CD4-positive, alpha-beta T cell treated with Interleukin-6 at 100 ng/mL for 8 hours (primary cell): Measurements from ENCODE around the gene SBSN.

Experiments used
- DNase-seq: peaks from one replicate; pipeline ENCODE4 v3.0.0-alpha.2; 2020; ENCODE audit warnings: mixed read lengths, low spot score

SBSN gene

DNA sequence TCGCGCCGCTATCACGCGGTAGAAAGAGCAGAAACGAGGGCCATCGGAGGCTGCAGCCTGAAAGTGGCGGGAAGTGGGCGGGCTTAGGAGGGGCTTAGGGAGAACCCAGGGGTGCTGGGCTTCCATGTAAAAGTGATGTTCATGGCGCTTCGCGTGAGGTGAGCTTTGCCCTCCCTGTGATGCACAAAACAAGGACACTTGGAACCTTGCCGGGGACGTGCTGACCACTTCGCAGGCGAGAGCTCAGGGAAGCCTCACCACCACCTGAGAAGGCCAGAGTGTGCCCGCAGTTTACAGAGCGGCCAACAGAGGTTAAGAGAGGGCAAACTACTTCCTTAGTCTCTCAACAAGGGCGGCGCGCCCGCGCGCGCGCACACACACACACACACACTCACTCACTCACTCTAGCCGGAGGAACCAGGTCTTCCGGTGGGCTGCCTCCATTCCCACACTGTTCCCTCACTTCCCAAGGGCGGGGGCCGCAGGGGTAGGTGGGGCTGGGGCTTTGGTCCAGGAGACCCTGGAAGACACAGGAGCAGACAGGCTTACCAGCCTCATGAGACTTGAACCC lies 5.8 kb upstream of the SBSN start:
- DNase-seq = peak; percentile 32

GRCh38 chr19:35533201-35533821 lies 5.2 kb upstream of the SBSN start, which contains the start of gene GAPDHS:
Gene GAPDHS, plus strand, starts transcription at chr19:35533456. Its CDS starts 72 bp downstream, at chr19:35533528.
- DNase-seq = no peak

GRCh38 chr19:35531291-35531690 lies 3.2 kb upstream of the SBSN start:
- no peak for DNase-seq

DNA sequence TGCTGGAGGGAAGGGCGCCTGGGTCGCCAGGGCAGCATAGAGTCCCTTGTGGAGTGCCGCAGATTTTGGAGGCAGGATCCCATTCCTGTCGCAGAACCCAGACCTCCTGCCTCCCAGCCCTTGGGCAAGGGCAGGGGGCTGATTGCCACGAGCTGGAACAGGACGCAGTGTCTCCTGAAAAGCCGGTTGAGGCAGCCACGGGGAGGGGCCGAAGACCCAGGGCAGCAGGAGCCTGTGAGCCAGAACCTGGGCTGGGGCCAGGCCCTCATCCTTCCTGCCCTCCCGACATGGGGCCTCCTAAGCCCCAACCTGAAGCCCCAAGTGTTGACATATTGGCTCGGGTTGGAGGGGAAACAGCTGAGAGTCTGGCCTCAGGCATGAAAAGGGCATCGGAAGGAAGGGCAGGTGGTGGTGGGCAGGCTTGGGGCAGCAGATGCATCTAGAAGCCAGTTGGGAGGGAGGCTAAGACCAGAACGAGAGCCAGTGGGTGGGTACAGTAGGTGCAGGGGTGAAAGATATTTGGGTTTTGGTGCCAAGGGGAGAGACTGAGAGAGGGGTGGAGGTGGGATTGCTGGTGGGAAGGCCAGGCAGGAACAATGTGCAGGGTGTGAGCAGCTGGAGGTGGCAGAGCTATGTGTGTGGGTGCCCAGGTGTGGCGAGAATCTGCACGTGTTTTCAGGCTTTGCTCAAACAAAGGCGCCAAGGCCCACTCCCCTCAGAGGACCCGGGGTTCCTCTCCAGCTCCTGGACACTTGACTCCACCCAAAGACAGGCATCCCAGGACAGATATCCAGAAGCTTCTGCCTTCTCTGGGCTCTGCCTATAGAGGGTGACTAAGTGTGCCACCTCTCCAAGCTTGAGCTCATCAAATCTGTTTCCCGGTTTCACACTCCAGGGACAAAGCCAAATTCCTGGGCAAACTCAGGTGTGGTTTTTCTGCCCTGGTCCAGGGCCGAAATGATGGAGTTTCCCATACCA lies 1.4 kb upstream of the SBSN start:
- no peak for DNase-seq

GRCh38 chr19:35525873-35526272 lies 2.2 kb downstream of the SBSN start:
- no peak for DNase-seq

DNA sequence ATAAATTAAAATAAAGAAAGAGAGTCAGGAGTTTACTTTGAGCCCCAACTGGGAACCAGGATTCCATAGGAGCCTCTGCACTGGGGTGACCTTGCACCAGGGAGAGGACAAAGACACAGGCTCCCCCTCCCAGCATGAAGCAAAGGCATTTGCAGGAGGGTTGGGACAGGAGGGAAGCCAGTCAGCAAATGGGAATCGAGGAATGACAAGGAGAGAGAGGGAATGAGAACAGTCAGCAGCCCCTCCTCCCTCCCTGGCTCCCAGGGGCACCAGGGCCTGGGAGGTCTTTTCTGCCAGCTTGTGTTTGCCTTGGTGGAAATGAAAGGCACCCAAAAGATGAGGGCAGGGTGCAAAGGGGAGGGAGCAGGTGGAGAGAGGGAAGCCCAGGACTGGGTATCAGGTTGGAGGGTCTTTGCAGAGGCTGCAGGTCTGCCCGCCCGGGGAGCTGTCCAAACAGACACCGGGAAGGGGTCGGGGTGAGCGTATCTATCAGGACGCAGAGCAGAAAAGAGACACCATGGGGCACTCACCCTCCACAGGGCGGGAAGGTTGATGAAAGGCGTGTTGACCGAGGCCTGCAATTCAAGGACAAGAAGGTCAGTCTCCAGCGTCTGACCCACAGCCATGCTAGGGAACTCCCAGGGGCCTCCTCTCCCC lies 3.8 kb downstream of the SBSN start:
- no peak for DNase-seq

- DNase-seq = no peak
Measured at GRCh38 chr19:35522745-35523327, 5.3 kb downstream of the SBSN start.

DNA sequence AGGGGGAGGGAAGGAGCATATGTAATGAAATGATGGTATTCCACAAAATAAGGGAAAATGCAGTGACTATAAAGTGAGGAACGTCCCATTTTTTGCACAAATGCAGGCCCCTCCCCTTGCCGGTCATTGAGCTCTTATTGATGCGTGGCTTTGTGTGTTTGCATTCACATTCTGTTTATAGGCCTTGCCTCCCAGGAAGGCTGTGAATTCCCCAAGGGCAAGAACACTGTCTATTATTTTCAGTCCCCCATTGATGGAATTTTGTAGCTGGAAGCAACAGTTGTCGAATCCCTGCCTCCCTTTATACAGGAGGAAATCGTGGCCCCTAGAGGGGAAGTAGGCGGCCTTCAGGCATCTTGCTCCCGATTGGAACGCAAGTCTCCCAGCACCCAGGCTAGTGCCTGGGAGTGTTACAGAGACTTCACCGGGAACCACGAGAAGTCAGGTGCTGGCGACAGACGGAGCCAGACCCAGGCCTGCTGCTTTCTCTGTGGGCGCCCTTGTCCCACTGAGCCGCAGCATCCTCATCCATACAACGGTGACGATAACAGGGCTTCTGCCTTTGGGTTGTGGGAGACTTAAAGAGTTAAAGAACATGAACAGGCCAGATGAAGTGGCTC lies 6.9 kb downstream of the SBSN start:
- no peak for DNase-seq

- no peak for DNase-seq
Measured at GRCh38 chr19:35519291-35519690, 8.8 kb downstream of the SBSN start.

GRCh38 chr19:35518313-35518712 lies 9.8 kb downstream of the SBSN start:
- no peak for DNase-seq

- no peak for DNase-seq
Measured at GRCh38 chr19:35517342-35517741, 10.8 kb downstream of the SBSN start.

DNA sequence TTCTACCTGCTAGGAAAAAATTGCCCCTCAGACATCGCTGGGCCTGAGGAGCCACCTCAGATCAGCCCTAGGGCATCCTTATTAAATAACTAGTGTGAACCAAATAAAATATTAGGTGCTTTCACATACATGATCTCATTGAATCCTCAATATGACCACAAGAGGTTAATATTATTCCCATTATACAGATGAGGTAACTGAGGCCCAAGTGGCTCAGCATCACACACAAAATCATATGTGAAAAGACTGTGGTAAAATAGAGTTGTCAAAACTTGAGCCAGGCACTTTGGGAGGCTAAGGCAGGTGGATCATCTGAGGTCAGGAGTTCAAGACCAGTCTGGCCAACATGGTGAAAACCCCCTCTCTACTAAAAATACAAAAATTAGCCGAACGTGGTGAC lies 11.8 kb downstream of the SBSN start:
- no peak for DNase-seq

GRCh38 chr19:35514282-35514809 lies 13.8 kb downstream of the SBSN start:
- DNase-seq = no peak

GRCh38 chr19:35513628-35514281 lies 14.4 kb downstream of the SBSN start, which contains the start of gene DMKN:
Gene DMKN, minus strand, starts transcription at chr19:35513649. Its CDS starts 174 bp downstream, at chr19:35513475.
- DNase-seq = no peak

DNA sequence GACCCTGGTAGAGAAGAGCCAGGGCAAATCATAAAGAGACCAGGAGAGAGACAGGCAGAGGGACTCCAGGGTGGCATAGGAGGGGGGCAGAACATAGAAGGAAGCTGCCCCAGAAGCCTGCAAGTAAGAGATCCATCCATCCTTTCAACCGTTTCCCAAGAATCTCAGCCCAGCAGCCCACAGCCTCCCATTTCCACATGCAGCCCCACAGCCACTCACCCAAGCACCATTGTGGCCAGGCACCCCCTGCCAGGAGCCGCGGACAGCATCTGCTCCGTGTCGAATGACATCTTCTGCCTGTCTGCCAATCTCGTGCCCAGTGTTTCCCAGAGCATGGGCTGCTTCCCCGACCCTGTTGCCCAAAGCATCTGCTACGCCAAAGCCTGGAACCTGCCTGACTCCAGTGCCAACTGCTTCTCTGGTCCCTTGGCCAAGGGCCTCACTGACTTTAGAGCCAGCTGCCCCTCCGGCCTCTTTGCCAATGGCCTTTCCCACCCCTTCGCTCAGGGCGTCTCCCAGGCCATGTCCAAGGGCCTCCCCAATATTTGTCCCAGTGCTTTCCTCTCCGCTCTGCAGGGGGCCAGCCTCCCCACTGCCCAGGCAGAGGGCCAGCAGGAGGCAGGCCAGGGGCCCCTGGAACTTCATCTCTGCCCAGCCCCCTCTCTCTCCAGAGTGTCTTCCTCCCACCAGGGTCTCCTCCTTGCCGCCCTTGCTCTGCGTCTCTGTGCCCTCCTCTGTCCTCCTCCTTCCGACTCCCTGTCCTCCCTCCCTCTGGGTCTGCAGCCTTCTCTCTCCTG lies 15.1 kb downstream of the SBSN start:
- DNase-seq = no peak

- no peak for DNase-seq
Measured at GRCh38 chr19:35511337-35511736, 16.8 kb downstream of the SBSN start.

- DNase-seq = no peak
Measured at GRCh38 chr19:35510626-35510964, 17.5 kb downstream of the SBSN start.

GRCh38 chr19:35509861-35510625 lies 18.1 kb downstream of the SBSN start:
- DNase-seq = peak; percentile 60

DNA sequence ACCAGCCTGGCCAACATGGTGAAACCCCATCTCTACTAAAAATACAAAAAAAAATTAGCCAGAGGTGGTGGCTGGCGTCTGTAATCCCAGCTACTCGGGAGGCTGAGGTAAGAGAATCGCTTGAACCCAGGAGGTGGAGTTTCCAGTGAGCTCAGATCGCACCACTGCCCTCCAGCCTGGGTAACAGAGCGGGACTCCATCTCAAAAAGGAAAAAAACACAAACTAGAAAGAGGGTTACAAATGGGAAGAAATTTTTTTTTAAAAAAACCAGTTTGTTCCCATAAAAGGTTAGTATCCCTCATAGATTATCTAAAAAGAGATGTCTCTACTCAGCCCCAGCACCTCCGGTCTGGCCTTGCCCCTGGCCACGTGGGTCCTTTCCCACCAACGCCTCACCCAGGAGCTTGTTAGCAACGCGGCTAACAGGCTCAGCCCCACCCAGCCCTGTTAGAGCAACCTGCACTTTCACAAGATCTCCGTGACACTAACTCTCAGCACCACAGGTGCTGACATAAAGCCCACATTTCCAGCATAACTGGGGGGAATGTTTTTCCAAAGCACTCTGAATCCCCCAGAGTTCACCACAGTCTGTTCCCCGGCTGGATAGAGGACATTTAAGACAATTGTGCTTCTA lies 19.0 kb downstream of the SBSN start:
- peak; percentile 44 for DNase-seq
